AG04449 (cell line): ENCODE results near the gene KLF11.
"Not testable (repeated sequence)": the region's sequence is repeated elsewhere in the genome, so short reads cannot be mapped to it uniquely, and the experiment has no call there.

Experiments
- CTCF ChIA-PET: fragments of 350-600 bp; formaldehyde crosslinking; extraction: SDS; loops from one replicate; lab custom pipeline; 2021; ENCODE audit warnings: antibody characterized with exemption; lab: Yijun Ruan, JAX
- POLR2A ChIA-PET: fragments of 400-600, 350-600 bp; formaldehyde crosslinking; extraction: SDS; loops from one replicate; lab custom pipeline; 2020; ENCODE audit warnings: antibody characterized with exemption, inconsistent platforms; lab: Yijun Ruan, JAX
- DNase-seq: peaks from one replicate; pipeline ENCODE4 v3.0.0-alpha.2; 2010; ENCODE audit warnings: low read depth, low spot score
- H3K4me3 ChIP-seq: 2 replicates; pipeline ENCODE4 v1.5.1; 2011; ENCODE audit warnings: low read depth, mild to moderate bottlenecking, control low read depth, low read length
- CTCF ChIP-seq: IDR thresholded peaks from one replicate; pipeline ENCODE4 v1.5.1; 2011; ENCODE audit warnings: mild to moderate bottlenecking, moderate library complexity, low read length, control low read depth, inconsistent platforms; ENCODE audit not compliant: insufficient read depth; ENCODE audit errors: missing control alignments

KLF11 gene

GRCh38 chr2:10007921-10008808, 35.2 kb upstream of the KLF11 start:
- no peak for DNase-seq
- no peak overlapping the region for H3K4me3 ChIP-seq

GRCh38 chr2:10008809-10009176, 34.6 kb upstream of the KLF11 start:
- H3K4me3 ChIP-seq: no peak overlapping the region
- DNase-seq: no peak
- no peak for TF ChIP-seq CTCF
- POLR2A ChIA-PET: interaction anchor here (1.5 kb wide), 1 partner anchor 25 kb away, joined by 4 read pairs; no protein-coding TSS in a partner anchor
- CTCF ChIA-PET: interaction anchor here (0.8 to 2.7 kb wide), 6 partner anchors 8 to 239 kb away, joined by 3 to 14 read pairs (median 4); no protein-coding TSS in a partner anchor

More at GRCh38 chr2:10007921-10008808, 35.2 kb upstream of the KLF11 start:
- POLR2A ChIA-PET: interaction anchor here (1.5 kb wide), 1 partner anchor 24 kb away, joined by 4 read pairs; no protein-coding TSS in a partner anchor
- no peak for TF ChIP-seq CTCF
- CTCF ChIA-PET: interaction anchor here (0.8 to 3.1 kb wide), 7 partner anchors 8 to 239 kb away, joined by 3 to 14 read pairs (median 4); no protein-coding TSS in a partner anchor

GRCh38 chr2:10009271-10009810, 34.0 kb upstream of the KLF11 start:
- ChIA-PET CTCF (interaction anchor here (1.1 to 2.7 kb wide), 3 partner anchors 25 to 40 kb away, joined by 3 to 14 read pairs (median 4); no protein-coding TSS in a partner anchor), POLR2A (interaction anchor here (1.5 kb wide), 1 partner anchor 25 kb away, joined by 4 read pairs; no protein-coding TSS in a partner anchor)
- no peak for DNase-seq
- H3K4me3 ChIP-seq: no peak overlapping the region
- TF ChIP-seq CTCF: no peak

GRCh38 chr2:10009811-10010781, 33.3 kb upstream of the KLF11 start:
- no peak for DNase-seq
- CTCF ChIA-PET: interaction anchor here (1.3 kb wide), 1 partner anchor 26 kb away, joined by 3 read pairs; no protein-coding TSS in a partner anchor
- TF ChIP-seq CTCF: no peak
- no peak overlapping the region for H3K4me3 ChIP-seq
- POLR2A ChIA-PET: no interaction called here

GRCh38 chr2:10010861-10011605, 32.3 kb upstream of the KLF11 start:
- DNase-seq, POLR2A ChIA-PET, H3K4me3 ChIP-seq: not testable (repeated sequence)
- CTCF ChIA-PET: interaction anchor here (1.3 kb wide), 1 partner anchor 27 kb away, joined by 3 read pairs; no protein-coding TSS in a partner anchor

GRCh38 chr2:10011606-10012325, 31.6 kb upstream of the KLF11 start:
- POLR2A ChIA-PET, H3K4me3 ChIP-seq, DNase-seq, CTCF ChIA-PET: not testable (repeated sequence)

GRCh38 chr2:10012366-10012962, 30.9 kb upstream of the KLF11 start:
- CTCF ChIA-PET: not testable (repeated sequence)

More at GRCh38 chr2:10012366-10012962, 30.9 kb upstream of the KLF11 start:
- DNase-seq, H3K4me3 ChIP-seq, POLR2A ChIA-PET: not testable (repeated sequence)
